ENCODE measurements around the gene GRIN2A. TPM values are rescaled to one million over a fixed set of nuclear protein-coding genes. Genes with fewer than 3 reads are reported as not detected.

GRIN2A gene
- total and polyA plus RNA-seq, 2 of the 8 experiments (the other 6 are each of a cell fraction or from before 2014, with no cell fraction given): 0.18 to 1.8 TPM

DNA sequence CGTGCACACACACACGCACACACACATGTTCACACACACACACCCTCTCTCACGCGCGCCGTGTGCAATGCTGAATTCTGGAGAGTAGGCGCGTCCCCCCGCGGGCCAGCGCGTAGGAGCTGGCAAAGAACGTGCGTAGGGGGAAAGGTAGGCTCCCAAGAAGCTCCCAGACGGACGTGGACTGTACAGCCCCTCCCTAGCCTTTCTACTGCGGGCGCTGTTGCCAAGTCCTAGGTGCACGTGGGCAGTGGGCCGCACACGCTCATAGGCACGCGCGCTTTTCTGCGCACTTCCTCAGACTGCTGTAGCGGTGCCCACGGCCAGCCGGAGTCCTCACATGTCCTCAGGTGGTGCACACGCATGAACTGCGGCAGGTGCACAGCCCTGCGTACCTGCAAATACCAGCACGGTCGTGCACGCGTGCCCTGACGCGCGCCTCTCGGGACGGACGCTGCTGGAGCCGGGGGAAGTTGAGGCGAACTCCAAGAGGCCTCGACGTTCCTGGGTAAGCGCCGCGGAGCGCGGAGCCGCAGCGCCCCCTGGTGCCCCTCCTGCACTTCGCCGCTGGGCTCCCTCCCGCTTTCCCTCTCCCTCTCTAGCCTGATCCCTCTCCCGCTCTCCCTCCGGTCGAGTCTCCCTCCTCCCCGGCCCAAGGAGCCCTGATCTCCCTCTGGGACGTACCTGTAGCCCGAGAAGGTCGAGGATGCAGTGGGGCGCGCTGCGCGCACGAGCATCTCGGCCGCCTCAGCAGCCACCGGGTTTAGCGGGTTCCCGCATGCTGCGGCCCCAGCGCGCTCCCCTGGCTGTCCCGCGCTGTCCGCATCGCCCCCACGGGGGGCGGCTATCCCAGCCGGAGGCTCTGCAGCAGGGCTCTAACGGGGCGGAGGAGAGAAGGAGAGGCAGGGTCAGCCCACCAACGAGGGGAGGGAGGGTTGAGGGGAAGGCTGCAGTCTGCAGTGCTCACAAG is 749 bp downstream of the GRIN2A start:
- H2BK12ac ChIP-seq (ENCODE audit: low read depth, low read length): peak overlapping the region; percentile 88; the same call in 1 of the 2 replicates
- H4K91ac ChIP-seq (replicated peaks; ENCODE audit: insufficient read length, low read length): peak overlapping the region; percentile 87
- CTCF ChIA-PET (ENCODE audit: partially characterized antibody): interaction anchor here (0.6 to 5.7 kb wide), 59 partner anchors 8 to 1183 kb away, joined by 3 to 86 read pairs (median 3); no protein-coding TSS in a partner anchor
- 4% methylated on average over 73 of the region's 85 CpGs; no CpG with 5 or more reads in 1 of the 2 experiments for WGBS, 2 experiments (ENCODE audit: extremely low coverage in 1 of 2, insufficient coverage in 1 of 2, insufficient read length in 1 of 2, insufficient replicate concordance in 2 of 2, low coverage in 1 of 2, low lambda C conversion rate in 2 of 2, missing lambda C conversion rate in 1 of 2)
- H2BK20ac ChIP-seq (ENCODE audit: low read length): peak overlapping the region; percentile 95; the same call in 1 of the 2 replicates
- peak overlapping the region; percentile 65 for H2BK120ac ChIP-seq (replicated peaks; ENCODE audit: low read depth, low read length)
- peak overlapping the region; percentile 50 to 73 (median 60) for H3K4me3 ChIP-seq (ENCODE audit: extremely low read depth in 1 of 4, insufficient read depth in 2 of 4, low read depth in 3 of 4, low read length in 4 of 4)
- no peak overlapping the region; a peak in 1 of 7 replicates for H3K9ac ChIP-seq (replicated peaks in 1 of 4; ENCODE audit: extremely low read depth in 1 of 4, low read depth in 3 of 4, low read length in 3 of 4)
- no peak overlapping the region for H3K27ac ChIP-seq (ENCODE audit: low read depth, low read length)
- DNase-seq (ENCODE audit: low read depth in 1 of 2, low spot score in 2 of 2): peak; percentile 70 to 95
- H2BK15ac ChIP-seq (ENCODE audit: low read length): peak overlapping the region; percentile 100; the same call in 1 of the 2 replicates
- H3K4me1 ChIP-seq (replicated peaks in 1 of 4; ENCODE audit: control insufficient read depth in 3 of 4, insufficient read depth in 4 of 4, low read length in 3 of 4): peaks cover 0 to 6% (median 0%) of the 10 kb centered on the region in 4 experiments; a peak in 3 of 7 replicates
- no peak overlapping the region for H2AK5ac ChIP-seq (ENCODE audit: low read depth, low read length)
- POLR2A ChIA-PET (ENCODE audit: partially characterized antibody): interaction anchor here (1.2 to 1.5 kb wide), 3 partner anchors 21 to 503 kb away, joined by 3 read pairs; no protein-coding TSS in a partner anchor
- H4K8ac ChIP-seq (ENCODE audit: extremely low read depth, insufficient read depth, low read length): peak overlapping the region; percentile 79
- peaks cover 26 to 50% (median 44%) of the 10 kb centered on the region in 4 experiments for H3K27me3 ChIP-seq (replicated peaks in 1 of 4; ENCODE audit: control insufficient read depth in 3 of 4, extremely low read depth in 1 of 4, insufficient read depth in 3 of 4, low read length in 3 of 4)
- FAIRE-seq: no peak
- H2AFZ ChIP-seq (ENCODE audit: low read length): peak overlapping the region; percentile 76; the same call in 1 of the 2 replicates
- no peaks in the 10 kb centered on the region for H3K79me2 ChIP-seq (ENCODE audit: control insufficient read depth in 1 of 2, insufficient read depth in 2 of 2, low read length in 2 of 2)
- H3K23me2 ChIP-seq (ENCODE audit: low read depth, low read length): peaks cover 27% of the 10 kb centered on the region; the same call in 1 of the 2 replicates
- H3K14ac ChIP-seq (ENCODE audit: insufficient read length): no peak overlapping the region
- peak overlapping the region; percentile 34 for H4K5ac ChIP-seq (ENCODE audit: insufficient read length, low read depth, low read length)
- H3K79me1 ChIP-seq (ENCODE audit: low read depth, low read length): no peaks in the 10 kb centered on the region
- no peaks in the 10 kb centered on the region for H3K36me3 ChIP-seq (ENCODE audit: control insufficient read depth in 2 of 4, insufficient read depth in 4 of 4, low read length in 3 of 4)
- H3K4ac ChIP-seq (replicated peaks; ENCODE audit: insufficient read length, low read depth, low read length): peak overlapping the region; percentile 82
- H3K56ac ChIP-seq (replicated peaks; ENCODE audit: insufficient read length, low read depth, low read length): peak overlapping the region; percentile 20
- peak overlapping the region; percentile 71 to 99 for H3K4me2 ChIP-seq (ENCODE audit: insufficient read depth in 1 of 2, low read depth in 2 of 2, low read length in 2 of 2)
- H3K9me3 ChIP-seq (ENCODE audit: insufficient read depth in 2 of 2, low read depth in 1 of 2, low read length in 1 of 2): no peaks in the 10 kb centered on the region
- no peak overlapping the region for H3K23ac ChIP-seq (ENCODE audit: insufficient read length)
- H2BK5ac ChIP-seq (ENCODE audit: low read depth, low read length): no peak overlapping the region; the same call in 1 of the 2 replicates
- peak overlapping the region; percentile 96 for H3K18ac ChIP-seq (ENCODE audit: extremely low read depth, low read length)
- H4K20me1 ChIP-seq (replicated peaks in 1 of 2; ENCODE audit: control insufficient read depth in 1 of 2, insufficient read depth in 2 of 2, low read length in 2 of 2): no peaks in the 10 kb centered on the region
- TF ChIP-seq RXRA (IDR thresholded peaks at IDR 0.05; ENCODE audit: insufficient read depth, low read depth, low read length) (no peak), NANOG (IDR thresholded peaks at IDR 0.05; ENCODE audit: insufficient read depth, low read depth, low read length, poor library complexity, severe bottlenecking) (no peak), KDM5A (IDR thresholded peaks at IDR 0.05; ENCODE audit: low read length) (0 out of 2 replicates have a peak, but pooled peaks have one; percentile 29), SP1 (IDR thresholded peaks at IDR 0.05; ENCODE audit: low read depth, low read length) (no peak), POLR2A (IDR thresholded peaks at IDR 0.05; ENCODE audit: control extremely low read depth in 1 of 2, low read depth in 2 of 2, low read length in 2 of 2) (no peak), ZNF274 (IDR thresholded peaks at IDR 0.05; ENCODE audit: borderline replicate concordance, extremely low read depth, low read length) (no peak), ASH2L (IDR thresholded peaks at IDR 0.05; ENCODE audit: low read length) (peak; percentile 35)
- TF ChIP-seq, protein P1, sequence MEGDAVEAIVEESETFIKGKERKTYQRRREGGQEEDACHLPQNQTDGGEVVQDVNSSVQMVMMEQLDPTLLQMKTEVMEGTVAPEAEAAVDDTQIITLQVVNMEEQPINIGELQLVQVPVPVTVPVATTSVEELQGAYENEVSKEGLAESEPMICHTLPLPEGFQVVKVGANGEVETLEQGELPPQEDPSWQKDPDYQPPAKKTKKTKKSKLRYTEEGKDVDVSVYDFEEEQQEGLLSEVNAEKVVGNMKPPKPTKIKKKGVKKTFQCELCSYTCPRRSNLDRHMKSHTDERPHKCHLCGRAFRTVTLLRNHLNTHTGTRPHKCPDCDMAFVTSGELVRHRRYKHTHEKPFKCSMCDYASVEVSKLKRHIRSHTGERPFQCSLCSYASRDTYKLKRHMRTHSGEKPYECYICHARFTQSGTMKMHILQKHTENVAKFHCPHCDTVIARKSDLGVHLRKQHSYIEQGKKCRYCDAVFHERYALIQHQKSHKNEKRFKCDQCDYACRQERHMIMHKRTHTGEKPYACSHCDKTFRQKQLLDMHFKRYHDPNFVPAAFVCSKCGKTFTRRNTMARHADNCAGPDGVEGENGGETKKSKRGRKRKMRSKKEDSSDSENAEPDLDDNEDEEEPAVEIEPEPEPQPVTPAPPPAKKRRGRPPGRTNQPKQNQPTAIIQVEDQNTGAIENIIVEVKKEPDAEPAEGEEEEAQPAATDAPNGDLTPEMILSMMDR (IDR thresholded peaks at IDR 0.05; ENCODE audit: control extremely low read depth in 1 of 3, insufficient read depth in 1 of 3, low read depth in 1 of 3, low read length in 3 of 3): peak; percentile 75 to 97 (median 95)
